Pulmonary artery endothelial cell (primary cell): ENCODE measurements around the gene TGIF1. TPM values are rescaled to one million over a fixed set of nuclear protein-coding genes. Genes with fewer than 3 reads are reported as not detected.
"Not testable (repeated sequence)": the region's sequence is repeated elsewhere in the genome, so short reads cannot be mapped to it uniquely, and the experiment has no call there.

Experiments
- DNase-seq: peaks from one replicate; pipeline ENCODE4 v3.0.0-alpha.2; 2011; ENCODE audit warnings: low read depth, low spot score
- total RNA-seq: library from RNA; depleted of rRNA; stranded (reverse); fragments of >200 nt; gene quantifications from 2 replicates; pipeline ENCODE4 v1.2.3, GENCODE V29; 2014

The TGIF1 gene
- 119 and 162 TPM in 2 replicates for total RNA-seq

DNA sequence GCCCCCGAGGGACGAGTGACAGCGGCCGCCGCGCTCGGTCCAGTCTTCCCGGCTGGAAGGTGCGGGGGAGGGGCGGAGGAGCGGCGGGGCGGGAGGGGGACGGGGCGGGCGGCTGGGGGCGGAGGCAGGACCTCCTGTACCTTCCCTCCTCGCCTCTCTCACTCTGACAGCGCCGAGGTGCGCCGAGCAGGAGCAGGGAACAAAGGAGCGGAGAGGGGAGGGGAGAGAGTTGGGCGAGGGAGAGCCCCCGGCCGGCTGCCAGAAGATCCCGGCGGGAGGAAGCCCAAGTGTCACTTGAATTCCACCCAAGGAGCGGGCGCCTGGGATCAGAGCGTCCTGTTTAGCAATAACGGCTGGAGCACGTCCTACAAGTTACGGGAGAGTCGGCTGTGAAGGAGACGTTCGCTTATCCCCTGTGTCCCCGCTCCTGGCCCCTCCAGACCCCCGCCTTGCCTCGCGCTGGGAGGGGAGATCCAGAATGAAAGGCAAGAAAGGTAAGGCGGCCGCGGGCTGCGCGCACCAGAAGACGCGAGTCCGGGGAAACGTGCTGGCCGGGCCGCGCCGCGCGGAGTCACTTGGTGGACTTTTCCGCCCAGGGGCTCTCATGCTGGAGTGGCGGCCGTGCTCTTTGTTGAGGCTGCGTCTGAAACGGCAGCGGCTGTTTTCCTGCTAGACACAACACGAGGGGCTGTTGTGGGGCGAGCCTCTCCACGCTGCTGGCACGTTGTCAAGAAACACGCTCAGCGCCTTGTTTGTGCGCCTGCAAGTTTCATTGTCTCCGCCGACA, at the start of gene TGIF1:
Gene TGIF1 (plus strand): TSS at position 161 of the 787 bp plus-strand sequence. CDS start 318 bp downstream, at position 479.
- DNase-seq: no peak

DNA sequence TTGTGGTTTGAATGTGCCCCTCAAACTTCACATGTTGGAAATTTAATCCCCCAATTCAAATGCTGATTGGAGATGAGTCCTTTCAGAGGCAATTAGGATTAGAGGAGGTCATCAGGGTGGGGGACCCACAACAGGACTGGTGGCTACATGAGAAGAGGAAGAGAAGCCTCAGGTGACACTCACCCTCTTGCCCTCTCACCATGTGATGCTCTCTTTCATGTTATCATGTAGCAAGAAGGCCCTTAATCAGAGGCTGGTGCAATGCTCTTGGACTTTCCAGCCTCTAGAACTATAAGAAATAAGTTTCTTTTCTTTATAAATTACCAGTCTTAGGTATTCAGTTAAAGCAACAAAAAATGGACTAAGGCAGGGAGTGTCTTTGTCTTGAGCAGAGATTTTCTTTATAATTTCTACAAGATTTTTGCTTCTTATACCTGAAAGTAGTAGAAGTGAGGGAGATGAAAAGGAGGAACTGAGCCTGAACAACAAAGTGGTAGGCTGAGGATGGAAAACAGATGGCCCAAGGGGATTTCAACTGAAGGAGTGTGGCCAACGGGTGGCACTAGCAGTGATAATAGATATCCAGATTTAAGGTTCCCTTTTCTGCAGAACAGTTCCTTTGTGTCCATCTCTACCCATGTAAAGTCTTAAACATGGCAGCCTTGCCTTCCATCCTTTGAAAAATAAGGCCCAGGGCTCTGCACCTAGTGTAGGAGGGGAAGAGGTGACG, 49.2 kb upstream of the TGIF1 start:
- no peak for DNase-seq

DNA sequence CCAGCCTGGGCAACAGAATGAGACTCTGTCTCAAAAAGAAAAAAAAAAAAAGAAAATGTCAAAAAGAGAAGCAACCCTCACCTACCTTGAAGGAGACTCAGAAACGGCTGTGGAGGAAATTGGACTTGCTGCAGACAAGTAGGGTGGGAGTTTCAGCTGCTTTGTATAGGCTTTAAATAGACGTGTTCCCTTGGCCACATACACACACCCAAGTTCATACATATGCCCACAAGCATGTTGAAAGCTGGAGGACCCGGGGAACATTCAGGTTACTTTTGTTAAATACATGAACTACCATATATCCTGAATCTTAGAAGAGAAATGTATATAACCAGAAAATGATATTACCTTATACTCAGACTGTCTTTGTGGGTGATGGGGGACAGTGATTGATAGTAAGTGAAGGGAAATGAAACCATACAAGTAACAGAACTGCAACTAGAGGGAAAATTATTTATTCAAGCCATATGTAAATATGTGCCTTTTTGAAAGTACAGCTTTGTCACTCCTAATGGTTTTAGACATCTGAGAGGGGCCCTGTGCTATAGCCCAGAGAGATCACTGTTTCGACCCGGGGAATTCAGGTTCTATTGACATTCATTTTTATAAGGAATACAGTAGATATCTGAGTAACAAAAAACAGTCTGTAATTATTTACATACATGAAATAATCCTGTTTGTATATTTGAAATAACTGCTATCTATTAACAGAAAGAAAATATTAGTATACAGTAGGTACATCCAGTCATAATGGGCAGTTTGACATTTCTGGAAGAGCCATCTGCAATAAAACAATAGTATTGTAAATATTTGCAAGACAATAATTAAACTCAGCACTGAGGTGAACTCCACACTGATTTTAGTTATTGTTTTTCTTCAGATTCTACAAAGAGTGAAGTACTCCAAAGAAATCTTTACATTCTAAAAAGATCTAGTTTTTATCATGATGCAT, 48.0 kb upstream of the TGIF1 start:
- DNase-seq: no peak

DNA sequence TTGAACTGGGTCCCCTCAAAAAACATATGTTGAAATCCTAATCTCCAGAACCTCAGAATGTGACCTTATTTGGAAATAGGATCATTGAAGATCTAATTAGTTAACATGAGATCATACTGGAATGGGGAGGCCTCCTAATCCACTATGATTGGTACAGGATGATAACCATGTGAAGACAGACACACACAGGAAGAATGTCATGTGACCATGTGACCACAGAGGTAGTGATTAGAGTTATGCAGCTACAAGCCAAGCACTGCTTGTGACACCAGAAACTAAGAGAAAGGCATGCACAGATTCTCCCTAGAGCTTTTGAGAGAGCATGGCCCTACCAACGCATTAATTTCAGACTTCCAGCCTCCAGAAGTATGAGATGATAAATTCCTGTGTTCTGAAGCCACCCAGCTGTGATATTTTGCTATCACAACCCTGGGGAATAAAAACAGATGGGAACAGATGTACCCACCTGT, 47.0 kb upstream of the TGIF1 start:
- no peak for DNase-seq

DNA sequence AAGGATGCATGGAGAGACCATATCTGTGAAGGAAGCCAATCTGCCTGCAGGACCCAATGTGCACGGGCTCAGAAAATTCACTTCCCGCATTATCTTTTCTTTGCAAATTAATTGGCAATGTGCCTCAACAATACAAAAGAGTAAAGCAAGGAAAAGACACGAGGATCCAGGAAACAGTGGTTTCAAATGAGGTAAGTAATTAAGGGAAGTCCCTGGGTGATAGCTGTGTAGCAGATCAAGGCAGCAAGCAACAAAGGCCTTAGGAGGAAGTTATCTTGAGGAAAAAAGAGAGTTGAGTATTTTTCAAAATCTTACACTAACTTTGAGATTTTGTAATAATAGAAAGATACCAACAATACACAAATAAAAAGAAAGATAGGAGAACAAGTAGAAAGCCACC, 44.3 kb upstream of the TGIF1 start:
- DNase-seq: no peak

DNA sequence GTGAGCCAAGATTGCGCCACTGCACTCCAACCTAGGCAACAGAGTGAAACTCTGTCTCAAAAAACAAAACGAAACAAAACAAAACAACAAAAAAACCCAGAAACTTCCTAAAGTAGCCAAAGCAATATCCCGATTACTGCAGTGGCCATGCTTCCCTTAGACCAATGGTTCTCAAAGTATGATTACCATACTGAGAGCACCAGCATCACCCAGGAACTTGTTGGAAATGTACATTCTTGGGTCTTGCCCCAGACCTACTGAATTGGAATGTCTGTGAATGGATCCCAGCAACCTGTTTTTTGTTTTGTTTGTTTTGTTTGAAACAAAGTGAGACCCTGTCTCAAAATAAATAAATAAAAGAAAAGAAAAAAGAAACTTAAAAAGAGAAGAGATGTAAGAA, 41.9 kb upstream of the TGIF1 start:
- no peak for DNase-seq

DNA sequence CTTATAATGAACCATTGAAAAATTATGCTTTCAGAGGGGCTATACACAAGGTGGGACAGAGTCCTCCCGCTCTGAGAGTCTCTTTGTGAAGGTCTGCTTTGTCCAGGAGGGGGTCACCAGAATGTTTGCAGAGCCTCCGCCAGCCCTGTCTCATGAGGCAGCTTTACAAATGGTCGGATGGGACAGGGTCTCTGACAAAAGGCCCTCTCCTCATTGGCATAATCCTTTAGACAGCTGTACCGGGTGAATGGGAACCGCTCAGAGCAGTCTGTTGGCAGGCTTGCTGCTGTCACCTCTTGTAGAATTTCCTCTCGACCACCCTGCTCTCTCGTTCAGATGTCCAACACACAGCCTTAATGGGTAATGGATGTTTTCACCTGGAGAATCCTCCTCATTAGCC, 40.2 kb upstream of the TGIF1 start:
- DNase-seq: no peak

DNA sequence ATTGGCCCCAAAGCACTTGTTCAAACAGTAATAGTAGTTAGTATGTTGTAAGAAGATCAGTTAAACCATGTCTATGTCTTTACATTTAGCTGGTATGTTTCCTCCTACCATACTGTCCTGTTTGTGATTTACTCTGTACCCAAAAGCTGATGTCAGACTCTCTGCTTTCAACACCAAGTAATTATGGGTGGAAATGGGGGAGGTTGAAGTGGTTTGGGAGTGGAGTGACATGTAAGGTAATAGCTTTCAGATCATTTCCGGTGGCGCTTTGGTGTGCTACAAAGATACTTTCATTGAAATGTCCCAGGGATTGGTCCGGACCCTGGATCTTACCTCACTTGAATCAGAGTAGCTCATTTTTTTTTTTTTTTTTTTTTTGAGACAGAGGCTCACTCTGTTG, 39.7 kb upstream of the TGIF1 start:
- no peak for DNase-seq

DNA sequence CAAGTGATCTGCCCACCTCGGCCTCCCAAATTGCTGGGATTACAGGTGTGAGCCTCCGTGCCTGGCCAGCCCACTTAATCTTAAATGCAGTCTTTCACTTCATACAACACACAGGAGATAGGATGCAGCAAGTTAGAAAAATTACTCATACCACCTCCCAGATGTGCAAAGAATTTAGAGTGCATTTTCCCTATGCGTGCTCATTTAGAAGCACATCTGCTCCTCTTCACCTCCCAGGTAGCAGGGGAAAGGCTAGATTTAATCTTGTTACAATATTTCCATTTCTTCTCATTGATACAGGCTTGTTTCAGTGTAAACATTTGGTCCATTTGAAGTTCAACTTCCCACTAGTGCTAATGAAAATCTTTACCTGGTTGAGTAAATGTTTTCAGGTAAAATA, 39.1 kb upstream of the TGIF1 start:
- not testable (repeated sequence) for DNase-seq

DNA sequence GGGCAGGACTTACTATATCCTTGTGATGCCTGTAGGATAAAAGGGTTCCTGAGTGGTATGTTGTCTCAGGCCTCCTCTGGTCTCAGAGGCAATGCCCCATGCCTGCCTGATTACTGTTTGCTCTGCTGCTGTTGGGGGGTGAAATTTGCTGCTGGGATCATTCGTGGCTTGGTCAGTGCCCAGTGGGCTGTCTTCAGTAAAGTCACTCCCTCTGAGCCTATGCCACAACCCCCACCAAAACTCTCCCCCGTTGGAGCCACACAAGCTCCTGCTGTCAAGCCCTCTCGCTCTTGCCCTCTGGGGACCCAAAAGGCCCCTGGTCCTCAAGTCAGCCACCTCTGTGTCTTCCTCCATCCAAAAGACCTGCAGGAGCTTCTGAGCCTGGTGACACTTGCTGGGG, 38.6 kb upstream of the TGIF1 start:
- no peak for DNase-seq

DNA sequence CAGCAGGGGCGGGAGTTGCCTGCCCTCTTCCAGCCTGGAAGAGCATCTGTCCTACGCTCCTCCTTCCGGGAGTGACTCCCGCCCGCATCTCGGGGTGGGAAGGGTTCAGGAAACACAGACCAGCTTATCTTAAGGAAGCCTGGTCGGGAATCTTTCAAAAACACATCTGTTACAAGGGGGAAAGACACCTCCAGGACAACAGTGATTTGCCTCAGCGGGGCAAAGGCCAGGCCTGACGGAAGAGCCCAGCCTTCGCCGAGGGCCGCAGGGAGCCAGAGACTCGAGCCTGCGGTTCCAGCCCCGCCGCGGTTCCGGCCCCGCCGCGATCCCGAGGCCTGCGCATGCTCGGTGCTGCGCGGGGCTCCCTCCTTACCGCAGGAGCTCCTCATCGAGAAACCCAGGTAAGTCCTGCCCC, 38.1 kb upstream of the TGIF1 start:
- no peak for DNase-seq

DNA sequence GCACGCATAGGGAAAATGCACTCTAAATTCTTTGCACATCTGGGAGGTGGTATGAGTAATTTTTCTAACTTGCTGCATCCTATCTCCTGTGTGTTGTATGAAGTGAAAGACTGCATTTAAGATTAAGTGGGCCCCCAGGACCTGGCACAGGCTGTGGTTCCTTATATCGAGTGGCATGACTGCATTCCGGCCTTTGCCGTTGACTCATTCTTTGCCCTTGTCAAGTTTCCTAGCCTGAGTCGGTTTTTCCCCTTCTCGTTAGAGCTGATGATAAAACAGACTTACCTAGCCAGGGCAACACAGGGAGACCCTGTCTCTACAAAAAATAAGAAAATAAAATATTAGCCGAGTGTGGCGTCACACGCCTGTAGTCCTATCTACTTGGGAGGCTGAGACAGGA, 37.4 kb upstream of the TGIF1 start:
- not testable (repeated sequence) for DNase-seq

DNA sequence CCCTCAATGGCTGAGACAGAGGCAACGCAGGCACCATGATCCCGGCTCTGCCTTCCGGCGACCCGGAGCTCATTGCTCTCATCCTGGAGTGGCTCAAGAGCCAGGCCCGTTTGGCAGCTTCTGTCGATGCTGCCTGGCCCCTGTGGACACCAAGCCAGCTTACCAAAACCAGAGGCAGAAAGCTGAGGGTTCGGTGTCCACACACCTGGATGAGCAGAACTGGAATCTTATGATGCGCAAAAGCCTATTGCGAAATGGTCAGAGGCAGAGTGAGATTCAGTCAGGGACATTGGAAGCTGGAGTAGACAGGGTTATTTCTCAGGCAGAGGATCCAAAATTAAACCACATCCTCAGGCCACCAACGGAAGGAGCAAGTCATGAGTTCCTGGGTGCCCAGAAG, 34.9 kb upstream of the TGIF1 start:
- DNase-seq: no peak

DNA sequence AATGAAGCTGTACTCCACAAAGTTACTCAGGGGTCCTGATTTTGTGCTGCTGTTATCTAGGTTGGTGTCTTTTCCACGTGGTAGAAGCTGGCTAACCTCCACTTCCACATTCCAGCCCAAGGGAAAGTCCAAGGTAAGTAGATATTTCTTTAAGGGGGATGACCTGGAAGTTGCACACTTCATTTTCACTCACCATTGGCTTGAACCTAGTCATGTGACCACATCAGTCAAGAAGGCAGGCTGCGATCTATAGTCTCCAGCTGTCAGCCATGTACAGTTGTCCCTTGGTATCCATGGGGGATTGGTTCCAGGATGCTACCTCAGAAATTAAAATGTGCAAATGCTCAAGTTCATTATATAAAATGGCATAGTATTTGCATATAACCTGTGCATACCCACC, 31.9 kb upstream of the TGIF1 start:
- DNase-seq: no peak

DNA sequence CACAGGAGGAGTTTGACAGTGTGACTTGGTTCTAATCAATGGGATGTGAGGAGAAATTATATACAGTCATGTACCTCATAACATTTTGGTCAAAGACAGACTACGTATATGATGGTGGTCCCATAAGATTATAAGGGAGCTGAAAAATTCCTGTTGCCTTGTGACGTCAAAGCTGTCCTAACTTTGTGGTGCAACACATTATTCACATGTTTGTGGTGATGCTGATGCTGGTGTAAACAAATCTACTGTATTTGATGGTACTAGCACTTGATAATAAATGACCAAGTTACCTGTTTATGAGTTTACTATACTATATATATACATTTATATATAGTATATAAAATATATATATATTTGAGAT, 29.1 kb upstream of the TGIF1 start:
- DNase-seq: no peak

DNA sequence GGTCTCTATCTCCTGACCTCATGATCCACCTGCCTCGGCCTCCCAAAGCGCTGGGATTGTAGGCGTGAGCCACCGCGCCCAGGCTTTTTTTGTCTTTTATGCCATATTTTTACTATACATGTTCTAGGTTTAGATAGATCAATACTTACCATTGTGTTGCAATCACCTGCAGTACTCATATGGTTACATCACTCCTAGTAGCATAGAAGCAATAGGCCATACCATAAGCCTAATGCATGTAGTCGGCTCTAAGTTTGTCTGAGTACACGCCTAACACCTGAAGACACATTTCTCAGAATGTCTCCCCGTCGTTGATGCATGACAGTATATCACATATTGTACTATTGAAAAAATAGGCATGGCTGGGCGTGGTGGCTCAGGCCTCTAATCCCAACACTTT, 27.1 kb upstream of the TGIF1 start:
- DNase-seq: no peak

DNA sequence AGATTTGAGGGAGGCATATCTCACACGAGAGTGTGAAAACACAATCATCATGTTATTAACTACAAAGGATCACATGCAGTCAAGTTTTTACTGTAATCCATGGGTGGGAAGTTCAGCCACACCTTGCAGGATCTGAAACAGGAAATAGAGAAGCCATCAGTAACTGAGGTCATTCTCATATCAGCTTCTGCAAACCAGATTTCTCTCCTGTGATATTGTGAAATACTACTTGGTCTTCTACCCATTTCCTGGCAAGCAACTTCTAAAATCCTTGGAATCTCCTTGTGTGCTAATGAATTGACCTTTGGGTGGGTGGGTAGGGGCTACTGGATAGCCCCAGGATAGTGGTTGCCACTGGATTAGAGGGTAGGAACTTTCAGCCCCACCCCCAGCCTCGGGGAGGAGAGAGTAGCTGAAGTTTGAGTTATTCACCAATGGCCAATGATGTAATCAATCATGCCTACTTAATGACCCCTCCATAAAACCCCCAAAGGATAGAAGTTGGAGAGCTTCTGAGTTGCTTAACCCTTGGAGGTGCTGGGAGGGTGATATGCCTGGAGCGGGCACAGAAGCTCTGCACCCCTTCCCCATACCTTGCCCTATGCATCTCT, 25.6 kb upstream of the TGIF1 start:
- no peak for DNase-seq

DNA sequence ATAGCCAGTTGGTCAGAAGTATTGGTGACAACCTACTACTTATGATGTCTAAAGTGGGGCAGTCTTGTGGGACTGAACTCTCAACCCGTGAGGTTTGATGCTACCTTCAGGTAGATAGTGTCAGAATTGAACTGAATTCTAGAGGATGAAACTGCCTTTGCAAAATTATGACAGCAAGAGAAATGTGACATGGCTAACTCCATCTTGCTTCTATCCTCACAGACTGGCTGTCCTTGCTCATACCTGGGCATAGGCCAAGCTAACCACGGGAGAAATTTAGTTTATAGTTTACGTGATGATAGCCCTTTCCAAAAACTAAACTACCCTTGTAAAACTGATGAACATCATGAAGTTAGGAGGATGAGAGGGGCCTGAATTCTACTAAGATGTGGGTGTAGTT, 24.9 kb upstream of the TGIF1 start:
- no peak for DNase-seq

DNA sequence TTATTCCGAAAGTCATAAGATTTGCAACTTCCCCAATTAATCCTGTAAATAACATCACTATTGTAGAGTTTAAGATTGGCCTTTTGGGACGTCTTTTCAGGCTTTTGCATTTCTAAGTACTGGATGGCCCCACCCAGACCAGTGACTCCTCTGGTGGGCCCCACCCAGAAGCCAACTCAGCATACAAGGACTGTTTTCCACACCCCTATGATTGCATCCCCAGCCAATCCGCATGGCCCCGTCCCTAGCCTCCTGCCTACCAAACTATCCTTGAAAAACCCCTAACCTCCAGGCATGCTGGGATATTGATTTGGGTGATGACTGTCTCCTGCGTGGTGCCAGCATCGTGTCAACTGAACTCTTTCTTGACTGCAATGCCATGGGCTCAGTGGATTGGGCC, 24.5 kb upstream of the TGIF1 start:
- no peak for DNase-seq

DNA sequence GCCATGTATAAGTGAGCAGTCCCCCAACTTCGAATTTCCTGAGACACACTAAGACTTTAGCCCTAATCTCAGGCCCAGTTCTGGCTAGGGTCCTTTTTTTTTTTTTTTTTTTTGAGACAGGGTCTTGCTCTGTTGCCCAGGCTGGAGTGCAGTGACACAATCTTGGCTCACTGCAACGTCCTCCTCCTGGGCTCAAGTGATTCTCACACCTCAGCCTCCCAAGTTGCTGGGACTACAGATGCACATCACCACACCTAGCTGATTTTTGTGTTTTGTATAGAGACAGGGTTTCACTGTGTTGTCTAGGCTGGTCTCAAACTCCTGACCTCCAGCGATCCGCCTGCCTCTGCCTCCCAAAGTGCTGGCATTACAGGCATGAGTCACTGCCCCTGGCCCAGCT, 23.9 kb upstream of the TGIF1 start:
- DNase-seq: no peak

DNA sequence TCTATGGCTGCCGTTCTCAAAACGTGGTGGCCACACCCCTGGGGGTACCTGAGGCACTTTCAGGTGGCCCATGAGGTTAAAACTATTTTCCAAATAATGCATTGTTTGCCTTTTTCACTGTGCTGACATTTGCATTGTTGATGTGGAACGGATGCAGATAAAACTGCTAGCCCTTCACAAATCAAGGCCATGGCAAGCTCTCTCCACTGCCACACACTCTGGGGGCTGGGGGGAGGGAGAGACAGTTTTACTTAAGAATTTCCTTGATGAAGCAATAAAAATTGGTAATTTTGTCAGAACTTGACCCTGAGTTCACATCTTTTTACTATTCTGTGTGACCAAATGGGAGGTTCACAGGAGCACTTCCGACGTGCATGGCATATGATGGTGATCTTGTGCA, 22.0 kb upstream of the TGIF1 start:
- DNase-seq: no peak
